NB4 (cell line): Measurements from ENCODE around the gene ZNF182.

Experiments used
- DNase-seq: peaks from one replicate; pipeline ENCODE4 v3.0.0; 2010; ENCODE audit warnings: low read depth
- H3K4me3 ChIP-seq: one replicate; pipeline ENCODE4 v1.5.1; 2011; ENCODE audit warnings: mild to moderate bottlenecking, low read depth, low read length, moderate library complexity
- MYC ChIP-seq: IDR thresholded peaks from 2 replicates; pipeline ENCODE4 v1.6.1; 2011; ENCODE audit warnings: low read depth, low read length
- POLR2A ChIP-seq: IDR thresholded peaks from 2 replicates; pipeline ENCODE4 v1.6.1; 2011; ENCODE audit warnings: mild to moderate bottlenecking; ENCODE audit not compliant: insufficient read length; ENCODE audit errors: extremely low read depth
- TF ChIP-seq, protein P1 (sequence below): IDR thresholded peaks from one replicate; pipeline ENCODE4 v1.5.1; 2012; ENCODE audit warnings: low read depth, low read length
- TF ChIP-seq, protein P2 (sequence below): IDR thresholded peaks from 2 replicates; pipeline ENCODE4 v1.6.1; 2011; ENCODE audit warnings: low read depth, low read length

ZNF182 gene

DNA sequence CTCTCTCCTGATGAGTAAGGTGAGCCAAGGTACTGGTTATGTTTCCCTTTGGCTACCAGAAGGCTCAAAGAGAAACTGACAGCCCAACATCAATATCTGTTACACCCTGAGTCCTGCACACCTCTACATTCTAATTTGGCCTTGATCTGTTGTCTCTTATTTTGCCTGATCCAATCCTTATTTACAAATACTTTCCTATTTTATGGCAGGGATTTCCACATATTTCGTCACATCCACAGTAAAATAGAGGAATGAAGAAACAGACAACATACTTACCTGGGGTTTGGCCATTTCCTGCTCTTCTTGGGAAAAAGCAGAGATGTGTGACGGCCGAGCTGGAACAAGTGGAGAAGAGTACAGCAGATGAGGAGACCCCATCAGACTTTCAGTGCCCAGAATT lies 1.5 kb downstream of the ZNF182 start:
- TF ChIP-seq, protein P1, sequence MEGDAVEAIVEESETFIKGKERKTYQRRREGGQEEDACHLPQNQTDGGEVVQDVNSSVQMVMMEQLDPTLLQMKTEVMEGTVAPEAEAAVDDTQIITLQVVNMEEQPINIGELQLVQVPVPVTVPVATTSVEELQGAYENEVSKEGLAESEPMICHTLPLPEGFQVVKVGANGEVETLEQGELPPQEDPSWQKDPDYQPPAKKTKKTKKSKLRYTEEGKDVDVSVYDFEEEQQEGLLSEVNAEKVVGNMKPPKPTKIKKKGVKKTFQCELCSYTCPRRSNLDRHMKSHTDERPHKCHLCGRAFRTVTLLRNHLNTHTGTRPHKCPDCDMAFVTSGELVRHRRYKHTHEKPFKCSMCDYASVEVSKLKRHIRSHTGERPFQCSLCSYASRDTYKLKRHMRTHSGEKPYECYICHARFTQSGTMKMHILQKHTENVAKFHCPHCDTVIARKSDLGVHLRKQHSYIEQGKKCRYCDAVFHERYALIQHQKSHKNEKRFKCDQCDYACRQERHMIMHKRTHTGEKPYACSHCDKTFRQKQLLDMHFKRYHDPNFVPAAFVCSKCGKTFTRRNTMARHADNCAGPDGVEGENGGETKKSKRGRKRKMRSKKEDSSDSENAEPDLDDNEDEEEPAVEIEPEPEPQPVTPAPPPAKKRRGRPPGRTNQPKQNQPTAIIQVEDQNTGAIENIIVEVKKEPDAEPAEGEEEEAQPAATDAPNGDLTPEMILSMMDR = no peak
- no peak for TF ChIP-seq MYC
- TF ChIP-seq, protein P2, sequence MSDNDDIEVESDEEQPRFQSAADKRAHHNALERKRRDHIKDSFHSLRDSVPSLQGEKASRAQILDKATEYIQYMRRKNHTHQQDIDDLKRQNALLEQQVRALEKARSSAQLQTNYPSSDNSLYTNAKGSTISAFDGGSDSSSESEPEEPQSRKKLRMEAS = no peak
- no peak for TF ChIP-seq POLR2A

DNA sequence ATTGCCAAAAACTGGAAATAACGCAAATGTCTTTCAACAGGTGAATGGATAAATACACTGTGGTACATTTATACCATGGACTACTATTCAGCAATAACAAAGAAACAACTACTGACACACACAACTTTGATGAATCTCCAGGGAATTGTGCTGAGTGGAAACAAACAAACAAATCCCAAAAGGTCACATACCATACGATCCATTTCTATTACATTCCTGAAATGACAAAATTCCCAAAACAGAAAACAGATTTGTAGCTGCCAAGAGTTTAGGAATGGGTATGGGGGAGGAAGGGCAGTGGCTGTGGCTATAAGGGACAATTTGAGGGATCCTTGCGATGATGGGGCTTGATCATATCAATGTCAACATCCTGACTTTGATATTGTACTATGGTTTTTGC lies 2.5 kb downstream of the ZNF182 start:
- TF ChIP-seq, protein P2 = no peak
- TF ChIP-seq MYC (no peak), POLR2A (no peak)
- TF ChIP-seq, protein P1 = no peak
- H3K4me3 ChIP-seq = peak overlapping the region; percentile 3
- no peak for DNase-seq

More for the DNA sequence above, 1.5 kb downstream of the ZNF182 start:
- peak overlapping the region; percentile 69 for H3K4me3 ChIP-seq
- DNase-seq = no peak

DNA sequence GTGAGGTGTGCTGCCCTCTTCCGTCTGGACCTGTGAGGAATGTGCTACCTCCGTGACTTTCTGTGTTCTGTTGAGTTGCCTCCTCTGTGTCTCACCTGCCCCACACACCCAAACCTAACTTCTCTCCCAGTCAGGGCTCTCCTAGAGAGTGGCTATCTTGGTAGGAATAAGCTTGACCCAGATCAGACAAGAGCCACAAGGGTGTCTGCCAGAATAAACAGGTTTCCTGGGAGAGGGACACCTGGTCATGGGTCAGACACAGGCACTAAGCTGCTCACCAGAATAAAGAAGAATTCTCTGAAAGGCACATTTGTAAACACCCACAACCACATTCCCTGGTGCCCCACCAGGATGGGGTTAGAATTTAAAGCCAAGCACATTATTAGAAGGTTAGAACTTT lies 11.1 kb downstream of the ZNF182 start:
- DNase-seq = no peak
- no peak overlapping the region for H3K4me3 ChIP-seq
- TF ChIP-seq POLR2A (no peak), MYC (no peak)
- TF ChIP-seq, protein P2 = no peak
- TF ChIP-seq, protein P1 = no peak

DNA sequence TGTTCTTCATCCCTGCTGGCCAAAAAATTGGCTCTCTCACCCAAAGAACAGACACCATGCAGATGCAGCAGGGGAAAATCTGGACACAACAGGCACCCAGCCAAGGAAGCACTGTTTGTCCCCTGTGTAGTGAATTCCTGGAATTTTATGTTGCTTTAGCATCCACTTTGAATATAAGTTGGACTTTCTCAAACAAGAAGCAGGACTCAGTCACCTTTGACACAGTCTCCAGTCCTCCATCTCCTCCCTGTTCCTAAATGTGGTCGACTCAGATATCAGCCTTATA lies 11.8 kb downstream of the ZNF182 start:
- no peak for DNase-seq
- TF ChIP-seq, protein P1 = no peak
- no peak for TF ChIP-seq POLR2A
- TF ChIP-seq, protein P2 = no peak
- TF ChIP-seq MYC = no peak
- no peak overlapping the region for H3K4me3 ChIP-seq

DNA sequence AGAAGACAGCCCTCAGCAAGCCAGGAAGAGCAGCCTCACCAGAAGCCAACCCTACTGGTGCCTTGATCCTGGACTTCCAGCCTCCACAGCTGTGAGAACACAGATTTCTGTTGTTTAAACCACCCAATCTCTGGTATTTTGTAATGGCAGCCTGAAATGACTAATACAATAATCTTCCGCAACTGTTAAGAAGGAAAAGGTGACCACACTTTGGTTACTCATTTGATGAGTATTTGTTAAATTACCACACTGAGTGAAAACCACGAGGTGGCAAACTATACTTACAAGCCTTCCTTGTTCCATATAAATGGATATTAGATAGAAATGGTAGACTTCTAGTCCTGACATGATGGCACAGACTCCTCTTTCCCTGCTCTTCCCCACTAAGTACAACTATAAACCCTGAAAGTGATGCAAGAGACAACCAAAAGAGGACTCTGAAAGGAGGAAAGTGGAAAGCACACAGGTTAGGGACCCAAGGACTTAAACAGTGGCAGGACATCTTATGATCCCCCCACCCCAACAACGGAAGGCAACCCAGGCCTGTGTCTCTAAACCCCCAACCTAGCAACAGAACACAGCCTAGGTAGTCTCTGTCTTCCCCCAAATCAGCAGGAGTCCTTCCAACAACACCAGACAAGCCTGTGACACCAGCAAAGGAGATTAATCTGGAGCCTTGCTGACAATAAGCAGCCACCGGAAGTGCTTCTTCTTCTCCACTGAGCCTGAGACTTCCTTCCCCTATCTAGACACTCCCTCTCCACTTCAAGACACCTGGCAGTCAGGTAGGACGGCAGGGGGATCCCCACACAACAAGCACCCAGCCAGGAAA lies 12.3 kb downstream of the ZNF182 start:
- no peak overlapping the region for H3K4me3 ChIP-seq
- no peak for TF ChIP-seq POLR2A
- no peak for TF ChIP-seq MYC
- TF ChIP-seq, protein P1 = no peak
- TF ChIP-seq, protein P2 = no peak
- peak; percentile 38 for DNase-seq
